Activated CD4-positive, alpha-beta T cell treated with anti-CD3 and anti-CD28 coated beads, Interleukin-2, amount 50 U/mL, for 48 hours (primary cell): ENCODE measurements around the gene CYP4F22.
"Not testable (repeated sequence)": the region's sequence is repeated elsewhere in the genome, so short reads cannot be mapped to it uniquely, and the experiment has no call there.

Experiments
- DNase-seq, 2 experiments: peaks; one replicate each; pipeline ENCODE4 v3.0.0-alpha.2; 2020

Gene CYP4F22

DNA sequence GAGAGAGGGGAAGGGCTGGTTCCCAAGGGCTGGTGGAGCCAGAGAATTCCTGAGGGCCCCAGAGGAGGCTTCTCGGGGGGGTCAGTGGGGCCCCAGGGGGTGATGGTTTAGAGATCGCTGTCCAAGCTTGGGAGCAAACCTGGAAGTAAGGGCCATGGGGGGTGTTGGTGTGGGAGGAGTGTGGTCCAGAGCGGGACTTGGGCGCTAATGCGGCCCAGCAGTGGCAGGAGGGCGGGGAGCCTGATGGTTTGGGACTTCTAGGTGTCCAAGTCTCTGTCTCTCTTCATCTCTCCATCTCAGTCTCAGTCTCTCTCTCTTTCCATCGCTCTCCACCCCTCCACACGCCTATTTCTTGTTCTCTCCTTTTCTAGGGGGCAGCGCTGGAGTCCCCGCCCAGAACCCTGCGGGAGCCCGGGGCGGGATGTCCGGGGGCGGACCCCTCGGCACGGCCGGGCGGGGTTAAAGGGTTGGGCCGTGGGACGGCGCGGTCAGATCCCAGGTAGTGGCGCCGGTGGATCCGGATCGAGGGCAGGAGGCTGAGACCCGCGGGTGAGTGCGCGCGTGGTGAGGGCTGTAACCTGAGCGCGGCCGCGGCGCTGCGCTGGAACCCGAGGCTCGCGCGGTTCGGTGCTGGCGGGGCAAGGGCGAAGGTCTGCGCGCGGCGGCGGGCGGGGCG, at the start of gene CYP4F22:
Gene CYP4F22, plus strand, starts transcription at position 491 of the 676 bp plus-strand sequence. CDS start 16,812 bp downstream, outside the sequence.
- peak; percentile 23 to 28 for DNase-seq

- no peak for DNase-seq
Measured at GRCh38 chr19:15461694-15462093, 46.6 kb upstream of the CYP4F22 start.

DNA sequence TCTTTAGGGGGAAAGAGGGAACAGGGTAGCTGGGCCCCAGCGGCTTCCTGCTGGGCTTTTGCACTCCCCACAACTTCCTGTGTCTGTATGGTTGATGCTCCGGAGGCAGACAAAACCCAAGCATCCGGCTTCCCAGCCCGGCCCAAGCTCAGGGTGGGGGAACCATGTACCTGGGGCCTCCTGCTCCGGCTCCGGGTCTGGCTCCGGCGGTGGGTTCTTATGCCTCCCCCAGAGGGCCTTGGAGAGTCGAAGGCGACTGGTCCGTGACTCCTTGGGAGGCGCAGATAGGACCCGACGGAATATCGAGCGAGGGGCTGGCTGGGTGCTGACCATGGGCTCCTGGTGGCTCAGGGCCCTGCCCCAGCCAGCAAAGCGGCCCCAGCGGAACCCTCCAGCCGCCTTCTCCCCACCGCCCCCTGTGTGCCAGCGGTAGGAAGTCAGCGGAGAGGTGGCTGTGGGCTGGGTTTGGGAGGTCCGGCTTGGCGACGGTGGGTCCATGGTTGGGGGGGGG, 44.4 kb upstream of the CYP4F22 start:
- DNase-seq = peak; percentile 76 to 84

DNA sequence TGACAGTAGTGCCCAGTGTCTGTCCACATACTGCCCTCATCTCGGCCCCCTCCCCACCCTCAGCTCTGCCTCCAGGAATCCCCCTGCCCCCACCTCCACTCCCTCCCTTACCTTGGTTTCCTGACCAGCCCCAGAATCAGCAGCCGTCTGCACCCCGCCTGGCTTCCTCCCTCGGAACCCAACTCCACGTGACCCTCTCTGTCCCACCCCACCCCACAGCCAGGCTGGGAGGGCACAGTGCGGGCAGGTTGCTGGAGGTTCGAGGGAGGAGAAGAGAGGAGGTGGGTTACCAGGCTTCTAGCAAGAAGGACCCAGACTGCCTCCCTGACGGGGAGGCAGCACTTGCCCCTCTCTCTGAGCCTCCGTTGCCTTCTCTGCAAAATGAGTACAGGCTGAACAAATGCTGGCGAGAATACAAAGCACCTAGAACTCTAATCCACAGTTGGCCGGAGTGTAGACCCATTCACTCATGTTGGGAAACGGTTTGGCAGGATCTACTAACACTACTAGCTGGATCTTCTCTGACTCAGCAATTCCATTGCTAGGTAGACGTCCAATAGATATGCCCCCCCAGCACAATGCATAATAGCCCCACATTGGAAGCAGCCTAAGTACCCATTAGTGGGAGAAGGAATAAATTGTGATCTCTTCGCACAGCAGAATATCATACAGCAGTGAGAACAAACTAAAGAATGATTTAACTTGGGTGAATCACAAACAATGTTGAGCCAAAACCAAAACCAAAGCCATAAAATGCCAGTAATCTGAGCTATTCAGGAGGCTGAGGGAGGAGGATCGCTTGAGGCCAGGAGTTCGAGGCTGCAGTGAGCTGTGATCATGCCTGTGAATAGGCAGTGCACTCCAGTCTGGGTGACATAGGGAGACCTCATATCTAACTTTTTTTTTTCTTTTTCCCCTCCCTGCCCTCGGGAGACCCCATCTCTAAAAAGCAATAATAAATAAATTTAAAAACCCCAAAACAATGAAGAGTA, 43.6 kb upstream of the CYP4F22 start, which contains the start of gene RASAL3:
Gene RASAL3, minus strand, starts transcription at position 151 of the 992 bp plus-strand sequence. CDS start 186 bp downstream, outside the sequence.
- DNase-seq = peak; percentile 73 to 79

DNA sequence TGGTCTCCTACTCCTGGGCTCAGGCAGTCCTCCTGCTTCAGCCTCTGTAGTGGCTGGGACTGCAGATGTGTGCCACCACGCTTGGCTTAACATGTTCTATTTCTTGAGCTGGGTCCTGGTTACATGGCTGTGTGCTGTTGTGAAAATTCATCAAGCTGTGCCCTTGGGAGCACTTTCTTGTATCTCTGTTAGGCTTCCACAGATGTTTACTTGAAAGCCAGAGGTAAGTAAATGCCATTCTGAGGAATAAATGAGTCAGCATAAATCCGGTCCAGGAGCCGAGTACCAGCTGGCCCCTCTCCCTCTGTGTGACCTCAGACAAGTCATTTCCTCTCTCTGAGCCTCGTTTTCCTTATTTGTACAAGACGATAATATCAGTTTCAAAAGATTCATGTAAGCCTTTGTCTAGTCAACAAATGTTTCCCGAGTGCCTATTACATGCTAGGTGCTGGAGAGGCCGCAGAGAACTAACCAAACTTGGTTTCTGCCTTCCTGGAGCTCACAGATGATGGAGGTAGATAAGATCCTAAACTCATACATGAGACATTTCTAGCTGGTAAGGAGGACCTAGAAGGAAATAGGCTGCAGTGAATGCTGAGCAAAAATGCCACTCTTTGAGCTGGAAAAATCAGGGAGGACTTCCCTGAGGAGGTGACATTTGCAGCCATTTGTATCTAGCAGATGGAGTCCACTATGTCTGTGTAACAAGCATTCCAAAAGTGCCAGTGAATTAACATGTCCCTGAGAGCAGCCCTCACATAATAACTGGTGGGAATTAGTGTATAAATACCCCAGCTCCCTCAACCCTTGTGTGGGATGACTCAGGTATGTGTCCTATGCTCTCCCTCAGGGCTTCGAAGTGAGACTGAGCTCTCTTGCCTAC, 41.2 kb upstream of the CYP4F22 start:
- peak; percentile 56 to 71 for DNase-seq

GRCh38 chr19:15467734-15468214, 40.6 kb upstream of the CYP4F22 start:
- DNase-seq = no peak

DNA sequence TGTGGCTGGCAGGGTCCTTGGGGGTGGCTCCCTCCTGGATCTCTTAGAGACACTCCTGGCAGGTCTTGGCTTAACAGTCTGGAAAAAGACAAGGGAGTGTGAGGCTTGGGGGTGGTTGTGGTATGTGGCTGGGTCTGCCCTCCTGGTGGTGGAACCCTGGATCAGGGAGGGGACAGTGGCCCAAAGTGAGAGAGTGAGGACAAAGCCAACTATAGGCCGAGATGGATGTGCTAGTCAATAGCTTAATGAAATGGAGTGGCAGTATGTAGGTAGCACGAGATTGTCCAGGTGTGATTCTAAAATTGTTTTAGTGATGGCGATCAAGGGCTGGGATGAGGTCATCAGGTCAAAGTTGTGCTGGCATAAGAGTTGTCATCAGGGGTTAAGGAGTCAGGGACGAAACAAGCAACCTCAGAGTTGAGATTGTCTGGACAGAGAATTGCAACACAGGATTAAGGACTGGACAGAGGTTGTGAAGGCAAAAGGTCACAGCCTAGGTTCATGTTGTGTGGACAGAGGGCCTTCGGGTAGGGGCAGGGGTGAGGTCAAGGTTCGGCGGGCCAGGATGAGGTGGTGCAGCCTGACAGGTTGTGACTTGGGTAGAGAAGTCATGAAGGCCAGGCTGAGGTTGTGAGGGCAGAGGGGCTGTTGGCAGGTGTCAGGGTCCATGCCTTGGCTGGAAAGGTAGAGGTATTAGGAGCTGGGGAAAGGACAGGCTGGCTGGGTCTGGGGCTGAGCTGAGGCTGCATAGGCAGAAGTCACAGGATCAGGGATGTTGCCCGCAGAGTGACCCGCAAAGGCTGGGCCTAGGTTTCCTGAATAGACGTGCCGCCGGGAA, 39.4 kb upstream of the CYP4F22 start:
- no peak for DNase-seq

DNA sequence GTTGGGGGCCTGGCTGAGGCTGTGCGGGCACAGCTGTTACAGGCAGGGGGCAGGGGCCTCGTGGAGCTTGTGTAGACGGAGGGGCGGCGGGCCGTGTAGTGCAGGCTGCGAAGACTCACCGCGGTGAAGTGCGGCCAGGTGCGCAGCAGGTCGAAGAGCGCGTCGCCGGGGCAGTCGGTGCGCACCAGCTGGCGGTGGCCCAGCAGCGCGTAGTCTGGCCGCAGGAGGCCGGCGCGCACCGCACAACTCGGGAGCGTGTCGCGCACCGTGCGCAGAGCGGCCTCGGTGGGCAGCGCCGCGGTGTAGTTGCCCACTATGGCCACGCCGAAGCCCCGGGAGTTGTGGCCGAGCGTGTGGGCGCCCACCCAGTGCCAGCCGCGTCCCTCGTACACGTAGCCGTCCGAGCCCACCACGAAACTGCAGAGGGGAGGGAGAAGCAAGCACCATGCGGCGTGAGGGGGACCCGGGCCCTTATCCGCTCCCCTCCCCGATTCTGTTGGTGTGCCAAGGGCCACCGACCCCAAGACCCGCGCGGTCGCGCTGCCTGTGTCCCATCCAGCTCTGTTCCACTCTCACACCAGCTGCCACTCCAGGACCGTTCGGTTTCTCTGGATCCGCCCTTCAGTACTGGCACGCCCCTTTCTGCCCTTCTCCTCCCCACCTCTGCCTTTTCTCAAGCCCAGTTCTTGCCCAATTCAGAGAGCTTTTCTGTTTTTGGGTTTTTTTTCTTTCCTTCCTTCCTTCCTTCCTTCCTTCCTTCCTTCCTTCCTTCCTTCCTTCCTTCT, 38.6 kb upstream of the CYP4F22 start:
- peak in 1 of 2 experiments; percentile 42 for DNase-seq

DNA sequence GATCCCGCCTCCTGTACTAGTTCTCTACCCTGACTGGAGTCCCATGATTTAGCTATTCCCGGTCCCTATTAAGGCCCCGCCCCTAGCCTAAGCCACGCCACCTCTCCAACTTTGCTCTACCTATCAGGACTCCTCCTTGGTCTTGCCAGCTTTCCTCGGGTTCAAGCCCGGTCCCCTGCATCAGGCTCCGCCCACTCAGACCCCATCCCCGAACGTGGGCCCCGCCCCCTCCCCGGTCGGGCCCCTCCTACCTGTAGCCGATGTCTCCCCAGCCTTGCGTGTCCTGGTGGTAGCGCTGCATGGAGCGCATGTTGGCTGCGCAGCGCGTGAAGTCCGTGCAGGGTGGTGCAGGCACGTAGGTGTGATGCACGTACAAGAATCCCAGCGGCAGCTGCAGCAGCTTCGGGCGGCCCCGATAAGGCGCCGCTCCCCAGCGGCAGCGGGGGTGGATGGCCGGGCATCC, 36.7 kb upstream of the CYP4F22 start:
- no peak for DNase-seq

GRCh38 chr19:15473821-15474220, 34.5 kb upstream of the CYP4F22 start:
- DNase-seq = not testable (repeated sequence)

- no peak for DNase-seq
Measured at GRCh38 chr19:15475169-15475568, 33.2 kb upstream of the CYP4F22 start.

DNA sequence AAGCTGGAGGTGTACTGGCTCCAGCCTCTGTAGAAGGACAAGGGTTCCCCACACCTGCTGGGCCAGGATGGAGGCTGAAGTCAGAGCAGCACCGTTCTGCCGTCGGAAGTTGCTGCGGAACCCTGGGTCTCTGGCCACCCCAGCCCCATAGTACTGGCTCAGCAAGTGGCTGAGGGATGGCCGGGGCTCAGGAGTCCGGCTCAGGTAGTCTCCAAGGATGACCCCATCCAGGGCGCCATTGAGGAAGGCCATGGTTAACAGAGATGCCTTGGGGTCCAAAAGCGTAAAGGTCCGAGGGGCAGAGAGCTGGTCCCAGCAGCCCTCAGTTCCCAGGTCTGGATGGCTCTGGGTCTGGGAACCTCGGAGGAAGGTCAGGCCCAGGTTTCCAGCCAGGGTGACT, 32.7 kb upstream of the CYP4F22 start:
- no peak for DNase-seq

GRCh38 chr19:15476325-15476724, 32.0 kb upstream of the CYP4F22 start:
- DNase-seq = no peak

GRCh38 chr19:15479391-15480345, 28.7 kb upstream of the CYP4F22 start, which contains the start of gene PGLYRP2:
Gene PGLYRP2, minus strand, starts transcription at chr19:15479501. Its CDS starts 130 bp downstream, at chr19:15479371.
- DNase-seq = no peak

DNA sequence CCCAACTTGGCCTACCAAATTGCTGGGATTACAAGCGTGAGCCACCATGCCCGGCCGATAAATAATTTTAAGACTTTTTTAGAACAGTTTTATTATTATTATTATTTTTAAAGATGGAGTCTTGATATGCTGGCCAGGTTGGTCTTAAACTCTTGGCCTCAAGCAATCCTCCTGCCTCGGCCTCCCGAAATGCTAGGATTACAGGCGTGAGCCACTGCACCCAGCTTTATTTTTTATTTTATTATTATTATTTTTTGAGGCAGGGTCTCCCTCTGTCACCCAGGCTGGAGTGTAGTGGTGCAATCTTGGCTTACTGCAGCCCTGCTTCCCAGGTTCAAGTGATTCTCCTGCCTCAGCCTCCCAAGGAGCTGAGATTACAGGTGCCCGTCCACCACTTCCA, 27.3 kb upstream of the CYP4F22 start:
- not testable (repeated sequence) for DNase-seq

- not testable (repeated sequence) for DNase-seq
Measured at GRCh38 chr19:15485768-15486167, 22.6 kb upstream of the CYP4F22 start.

DNA sequence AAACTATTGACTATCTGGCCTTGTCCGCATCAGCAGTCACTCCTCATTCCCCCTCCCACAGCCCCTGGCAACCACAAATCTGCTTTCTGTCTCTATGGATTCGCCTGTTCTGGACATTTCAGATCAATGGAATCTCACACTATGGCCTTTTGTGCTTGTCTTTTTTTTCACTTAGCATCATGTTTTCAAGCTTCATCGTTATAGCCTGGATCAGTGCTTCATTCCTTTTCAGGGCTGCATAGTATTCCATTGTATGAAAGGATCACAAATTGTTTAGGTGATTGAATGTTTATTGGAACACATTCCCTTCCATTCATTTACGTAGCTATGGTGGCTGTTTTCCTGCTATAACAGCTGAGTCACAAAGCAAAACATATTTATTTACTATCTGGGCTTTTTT, 21.3 kb upstream of the CYP4F22 start:
- DNase-seq = no peak

DNA sequence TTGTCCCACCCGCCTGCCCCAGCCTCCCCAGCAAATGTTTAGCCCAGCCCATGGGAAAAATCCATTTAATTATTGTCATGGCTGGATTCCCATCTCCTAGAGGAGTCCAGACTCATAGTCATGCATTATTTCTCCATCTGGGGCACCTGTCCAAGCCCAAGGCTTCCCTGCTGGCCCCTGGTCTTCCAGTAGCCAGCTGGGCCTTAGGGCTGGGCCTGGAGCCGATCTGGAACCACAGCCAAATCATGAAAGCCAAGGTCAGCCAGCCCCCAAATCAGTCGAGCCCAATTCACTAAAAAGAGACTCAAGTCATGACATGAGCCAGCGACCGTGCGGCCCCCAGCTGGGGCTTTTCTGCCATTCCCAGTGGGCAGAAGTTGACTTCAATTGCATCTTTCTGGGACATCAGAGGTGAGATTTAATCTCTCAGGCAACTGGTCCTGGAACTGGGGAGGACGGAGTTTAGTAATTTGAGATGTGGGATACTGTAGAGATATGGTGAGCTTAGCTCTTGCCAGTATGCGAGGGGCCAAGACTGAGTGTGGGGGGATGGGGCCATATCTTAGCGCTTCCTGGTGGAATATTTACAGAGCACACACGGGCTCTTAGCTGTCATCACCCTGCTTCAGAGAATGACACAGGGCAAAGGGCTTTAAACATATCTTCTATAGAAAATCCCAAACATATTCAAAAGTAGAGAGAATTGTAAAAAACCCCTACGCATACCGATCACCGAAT, 19.7 kb upstream of the CYP4F22 start:
- DNase-seq = no peak
